DMS53 (cell line): ENCODE data around the gene TMEM259.
A peak's percentile ranks its signal among the peaks of the same experiment; 100 is the strongest.

Experiments used
- DNase-seq: peaks from one replicate; lab custom pipeline; 2025; lab: John Stamatoyannopoulos, UW

The TMEM259 gene

GRCh38 chr19:1020868-1021425 is at the start of gene TMEM259:
Gene TMEM259 (minus strand): TSS chr19:1021123. CDS start chr19:1020996, 127 bp downstream.
- peak; percentile 98 for DNase-seq

- DNase-seq: peak; percentile 33
Observed at GRCh38 chr19:1070576-1070930, 49.6 kb upstream of the TMEM259 start.

DNA sequence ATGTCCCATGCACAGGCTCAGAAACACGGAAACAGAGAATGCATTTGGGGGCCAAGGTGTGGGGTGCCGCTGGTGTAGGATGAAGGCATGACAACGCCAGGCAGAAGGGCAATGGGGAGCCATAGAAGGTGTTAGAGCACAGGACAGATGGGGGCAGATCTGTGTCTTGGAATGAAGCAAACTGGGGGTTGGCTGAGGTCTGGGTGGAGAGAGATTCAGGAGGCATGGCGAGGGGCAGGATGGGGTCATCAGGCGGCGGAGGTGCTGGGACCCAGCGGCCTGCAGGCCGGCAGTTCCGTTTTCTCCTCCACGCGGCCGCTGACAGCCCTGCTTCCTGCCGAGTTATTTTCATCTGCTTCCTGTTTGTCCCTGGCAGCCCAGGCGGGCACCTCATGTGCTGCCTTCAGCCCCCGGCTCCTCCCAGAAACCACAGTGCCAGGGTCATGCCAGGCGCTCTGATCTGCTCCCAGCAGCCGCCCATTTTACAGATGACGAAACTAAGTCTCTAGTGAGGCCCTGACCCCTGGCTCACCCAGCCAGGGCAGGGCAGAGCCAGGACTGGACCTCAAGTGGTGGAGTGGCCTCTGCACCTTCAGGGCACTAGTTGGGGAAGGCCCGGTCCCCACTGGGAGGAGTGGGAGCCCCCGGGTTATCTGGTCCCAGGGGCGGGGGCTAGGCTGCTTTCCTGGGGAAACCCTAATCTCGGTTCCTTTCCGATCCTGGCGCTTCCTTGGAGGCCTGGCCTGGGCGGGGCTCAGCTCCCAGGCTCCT is 48.3 kb upstream of the TMEM259 start:
- peak; percentile 33 for DNase-seq

DNA sequence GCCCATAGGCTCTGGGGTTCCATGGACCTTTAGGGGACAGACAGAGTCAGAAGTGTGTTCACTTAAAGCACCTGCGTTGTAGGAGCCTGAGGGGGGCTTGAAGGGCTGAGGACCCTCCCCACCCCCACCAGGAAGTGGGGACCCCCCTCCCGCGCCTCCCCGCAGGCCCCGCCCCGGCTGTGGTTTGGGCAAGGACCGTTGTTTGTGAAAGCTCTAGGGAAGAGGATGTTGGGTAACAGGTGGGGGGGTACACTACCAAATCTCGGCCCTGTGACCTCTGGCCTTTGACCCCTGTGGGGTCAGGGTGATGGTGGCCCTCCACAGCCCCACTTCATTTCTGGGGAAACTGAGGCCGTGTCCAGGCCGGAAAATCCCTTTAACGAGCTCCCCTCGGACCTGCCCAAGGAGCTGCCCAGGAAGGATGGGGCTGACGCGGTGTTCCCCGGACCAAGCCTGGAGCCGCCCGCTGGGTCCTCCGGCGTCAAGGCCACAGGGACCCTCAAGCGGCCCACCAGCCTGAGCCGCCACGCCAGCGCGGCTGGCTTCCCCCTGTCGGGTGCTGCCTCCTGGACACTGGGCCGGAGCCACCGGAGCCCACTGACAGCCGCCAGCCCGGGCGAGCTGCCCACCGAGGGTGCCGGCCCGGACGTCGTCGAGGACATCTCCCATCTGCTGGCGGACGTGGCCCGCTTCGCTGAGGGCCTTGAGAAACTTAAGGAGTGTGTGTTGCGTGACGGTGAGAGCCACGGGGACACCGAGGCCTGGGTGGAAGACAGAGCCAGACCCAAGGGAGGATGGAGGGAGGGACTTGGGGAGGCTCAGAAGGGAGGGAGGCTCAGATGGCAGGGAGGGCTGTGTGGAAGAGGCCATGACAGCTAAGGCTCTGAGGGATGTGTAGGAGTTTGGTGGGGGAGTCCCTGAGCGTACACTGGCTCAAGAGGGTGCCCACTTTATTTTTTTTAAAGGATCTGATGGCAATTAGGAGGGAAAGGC is 47.4 kb upstream of the TMEM259 start:
- no peak for DNase-seq

DNA sequence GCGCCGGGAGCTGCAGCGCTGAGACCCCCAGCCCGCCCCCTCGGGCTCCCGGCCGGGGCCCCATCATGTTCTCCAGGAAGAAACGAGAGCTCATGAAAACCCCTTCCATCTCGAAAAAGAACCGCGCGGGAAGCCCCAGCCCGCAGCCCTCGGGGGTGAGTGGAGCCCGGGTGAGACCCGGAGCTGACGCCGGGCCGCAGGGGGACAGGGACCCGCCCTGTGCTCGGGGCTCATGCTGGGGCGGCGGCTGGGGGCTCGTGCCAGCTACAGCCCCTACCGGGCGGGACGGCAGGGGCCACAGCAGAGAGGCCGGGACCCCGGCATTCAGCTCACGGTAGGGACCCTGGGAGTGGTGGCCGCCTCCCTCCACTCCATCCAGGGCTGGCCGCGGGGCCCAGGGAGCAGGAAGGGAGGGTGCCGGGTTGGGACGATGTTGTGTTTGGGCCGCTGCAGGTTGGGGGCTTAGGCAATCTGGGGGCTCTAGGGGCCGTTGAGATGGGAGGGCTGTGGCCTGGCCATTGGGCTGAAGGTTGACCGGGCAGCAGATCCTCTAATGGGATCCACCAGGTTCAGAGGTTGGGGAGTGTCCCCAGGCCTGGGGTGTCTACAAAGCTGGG is 46.5 kb upstream of the TMEM259 start:
- DNase-seq: peak; percentile 40

DNA sequence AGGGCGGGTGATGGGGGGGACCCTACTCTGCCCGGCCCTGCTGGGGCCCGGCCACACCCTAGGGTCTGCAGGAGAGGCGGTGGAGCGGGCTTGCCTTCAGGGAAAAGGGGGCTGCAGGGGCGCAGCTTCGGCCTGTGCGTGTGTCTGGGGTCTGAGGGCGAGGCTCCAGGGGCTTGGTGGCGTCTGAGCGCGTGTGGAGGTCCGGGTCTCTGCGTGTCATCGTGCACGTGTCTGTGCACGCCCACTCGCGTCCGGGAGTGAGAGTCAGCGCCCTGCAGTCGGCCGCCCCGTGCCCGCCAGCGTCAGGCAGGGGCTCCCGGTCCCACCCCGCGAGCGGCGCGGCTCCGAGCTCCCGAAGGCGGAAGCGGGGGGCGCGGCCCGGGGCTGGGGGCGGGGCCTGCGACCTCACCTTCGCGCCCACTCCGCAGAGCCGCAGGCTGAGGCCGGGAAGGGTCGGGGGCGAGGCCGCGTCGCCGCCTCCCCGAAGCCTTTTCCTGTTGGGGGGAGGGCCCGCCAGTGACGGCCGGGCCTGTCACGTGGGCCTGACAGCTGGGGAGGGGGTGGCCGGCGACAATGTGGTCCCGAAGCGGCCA is 45.9 kb upstream of the TMEM259 start, which contains the start of gene ARHGAP45:
Gene ARHGAP45, plus strand, starts transcription at position 420 of the 593 bp plus-strand sequence. CDS start 239 bp downstream, outside the sequence.
- DNase-seq: peak; percentile 45

GRCh38 chr19:1066251-1066747 is 45.4 kb upstream of the TMEM259 start:
- no peak for DNase-seq

DNA sequence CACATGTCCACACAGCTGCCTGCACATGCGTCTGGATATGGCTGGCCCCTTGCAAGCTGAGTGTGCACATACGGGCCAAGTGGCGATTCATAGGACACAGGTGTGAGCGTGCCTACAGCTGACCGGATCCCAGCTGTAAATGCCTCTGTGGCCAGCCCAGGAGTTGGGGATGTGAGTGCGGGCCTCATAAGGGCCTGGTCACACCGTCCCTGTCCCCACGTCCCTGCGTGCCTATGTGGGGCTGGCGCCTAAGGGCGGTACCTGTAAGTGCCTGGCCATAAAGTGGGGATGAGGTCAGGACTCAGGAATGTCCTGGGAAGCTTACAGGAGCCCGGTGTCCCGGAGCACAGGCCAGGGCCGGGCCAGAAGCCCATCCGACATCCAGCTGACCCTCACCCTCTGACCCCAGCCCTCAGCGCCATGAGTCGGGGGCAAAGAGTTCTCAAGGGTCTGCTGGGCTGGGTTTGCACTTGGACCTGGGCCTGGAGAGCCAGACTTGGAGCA is 44.7 kb upstream of the TMEM259 start:
- peak; percentile 75 for DNase-seq

DNA sequence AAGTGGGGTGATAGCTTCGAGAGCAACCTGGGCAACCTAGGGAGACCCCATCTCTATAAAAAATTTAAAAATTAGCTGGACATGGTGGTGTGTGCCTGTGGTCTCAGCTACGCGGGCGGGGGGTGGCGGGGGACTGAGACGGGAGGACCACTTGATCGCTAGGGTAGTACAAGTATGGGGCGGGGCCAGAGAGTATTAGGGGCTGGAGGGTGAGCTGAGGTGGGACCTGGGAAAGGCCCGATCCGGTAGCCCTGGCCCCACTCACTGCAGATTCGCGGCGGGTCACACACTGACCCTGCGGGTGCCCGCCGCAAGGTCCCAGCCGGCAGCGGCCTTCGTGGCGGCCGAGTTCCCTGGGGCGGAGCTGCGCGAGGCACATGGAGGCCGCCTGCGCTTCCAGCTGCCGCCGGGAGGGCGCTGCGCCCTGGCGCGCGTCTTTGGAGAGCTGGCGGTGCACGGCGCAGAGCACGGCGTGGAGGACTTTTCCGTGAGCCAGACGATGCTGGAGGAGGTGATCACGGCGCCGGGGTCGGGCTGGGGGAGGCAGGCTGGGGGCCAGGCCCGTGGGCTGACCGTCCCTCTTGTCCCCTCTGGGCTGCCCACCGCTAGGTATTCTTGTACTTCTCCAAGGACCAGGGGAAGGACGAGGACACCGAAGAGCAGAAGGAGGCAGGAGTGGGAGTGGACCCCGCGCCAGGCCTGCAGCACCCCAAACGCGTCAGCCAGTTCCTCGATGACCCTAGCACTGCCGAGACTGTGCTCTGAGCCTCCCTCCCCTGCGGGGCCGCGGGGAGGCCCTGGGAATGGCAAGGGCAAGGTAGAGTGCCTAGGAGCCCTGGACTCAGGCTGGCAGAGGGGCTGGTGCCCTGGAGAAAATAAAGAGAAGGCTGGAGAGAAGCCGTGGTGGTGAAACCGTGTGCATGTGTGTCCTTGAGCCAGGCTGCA is 44.0 kb upstream of the TMEM259 start:
- peak; percentile 83 for DNase-seq

- DNase-seq: peak; percentile 55
Observed at GRCh38 chr19:1063909-1064660, 43.2 kb upstream of the TMEM259 start.

DNA sequence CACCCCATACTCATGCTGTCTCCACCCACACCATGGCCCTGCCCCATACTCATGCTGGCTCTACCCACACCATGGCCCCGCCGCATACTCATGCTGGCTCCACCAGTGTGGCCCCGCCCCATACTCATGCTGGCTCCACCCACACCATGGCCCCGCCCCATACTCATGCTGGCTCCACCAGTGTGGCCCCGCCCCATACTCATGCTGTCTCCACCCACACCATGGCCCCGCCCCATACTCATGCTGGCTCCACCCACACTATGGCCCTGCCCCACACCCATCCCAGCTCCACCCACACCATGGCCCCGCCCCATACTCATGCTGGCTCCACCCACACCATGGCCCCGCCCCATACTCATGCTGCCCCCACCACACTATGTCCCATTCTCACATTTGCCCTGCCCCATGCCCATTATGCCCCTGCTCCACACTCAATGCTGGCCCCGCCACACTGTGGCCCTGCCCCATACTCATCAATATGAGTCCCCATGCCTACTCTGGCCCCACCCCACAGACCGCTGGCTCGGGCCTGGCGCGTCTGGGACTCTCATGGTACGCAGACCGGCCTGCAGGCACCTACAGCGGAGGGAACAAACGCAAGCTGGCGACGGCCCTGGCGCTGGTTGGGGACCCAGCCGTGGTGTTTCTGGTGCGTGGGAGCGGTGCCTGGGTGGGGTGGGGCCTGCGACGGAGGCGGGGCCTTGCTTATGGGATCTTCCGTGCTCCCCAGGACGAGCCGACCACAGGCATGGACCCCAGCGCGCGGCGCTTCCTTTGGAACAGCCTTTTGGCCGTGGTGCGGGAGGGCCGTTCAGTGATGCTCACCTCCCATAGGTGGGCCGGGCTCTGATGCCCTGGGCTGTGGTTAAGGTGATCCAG is 42.3 kb upstream of the TMEM259 start:
- DNase-seq: peak; percentile 56

- no peak for DNase-seq
Observed at GRCh38 chr19:1062387-1063029, 41.6 kb upstream of the TMEM259 start.

GRCh38 chr19:1061987-1062386 is 41.1 kb upstream of the TMEM259 start:
- DNase-seq: no peak

GRCh38 chr19:1060689-1061088 is 39.8 kb upstream of the TMEM259 start:
- no peak for DNase-seq

DNA sequence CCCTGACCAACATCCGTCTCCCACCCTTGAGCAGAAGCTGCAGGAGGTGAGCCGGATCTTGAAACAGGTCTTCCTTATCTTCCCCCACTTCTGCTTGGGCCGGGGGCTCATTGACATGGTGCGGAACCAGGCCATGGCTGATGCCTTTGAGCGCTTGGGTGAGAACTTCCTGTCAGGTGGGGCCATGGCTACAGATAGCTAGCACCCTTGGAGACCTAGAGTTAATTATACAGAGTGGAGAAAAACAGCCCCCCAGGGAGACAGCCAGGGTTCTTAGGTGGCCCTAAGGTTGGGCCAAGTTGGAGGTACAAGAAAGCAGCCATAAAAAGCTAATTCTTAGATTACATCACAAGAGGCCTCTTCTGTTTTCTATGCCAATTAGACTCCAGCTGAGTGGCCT is 37.2 kb upstream of the TMEM259 start:
- DNase-seq: no peak

DNA sequence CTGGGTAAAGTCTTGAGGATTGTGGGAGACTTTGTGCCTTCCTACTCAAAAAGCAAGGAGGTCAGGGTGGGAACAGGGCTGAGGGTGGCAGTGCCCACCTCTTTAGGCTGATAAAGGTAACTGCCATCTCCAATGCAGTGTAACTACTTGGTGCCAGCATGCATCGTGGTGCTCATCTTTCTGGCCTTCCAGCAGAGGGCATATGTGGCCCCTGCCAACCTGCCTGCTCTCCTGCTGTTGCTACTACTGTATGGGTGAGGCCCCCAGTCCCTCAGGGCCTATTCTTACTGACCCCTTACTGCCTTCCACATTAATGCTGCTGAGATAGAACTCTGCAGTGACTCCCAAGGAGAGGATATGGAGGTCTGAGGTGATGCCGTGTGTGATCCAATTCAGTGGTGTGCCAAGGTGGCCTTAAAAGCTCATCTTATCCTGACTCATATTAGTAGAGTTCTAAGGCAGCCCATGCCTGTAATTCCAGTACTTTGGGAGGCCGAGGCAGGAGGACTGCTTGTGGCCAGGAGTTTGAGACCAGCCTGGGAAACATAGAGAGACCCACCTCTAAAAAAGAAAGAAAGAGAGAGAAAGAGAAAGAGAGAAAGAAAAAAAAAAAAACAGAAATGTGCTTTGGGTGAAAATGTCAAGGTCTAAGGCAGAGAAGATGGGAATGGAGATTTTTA is 36.4 kb upstream of the TMEM259 start:
- peak; percentile 86 for DNase-seq
